Astrocyte (in vitro differentiated cells and primary cell): ENCODE measurements around the gene COMMD1.

Experiments
- CTCF ChIP-seq: IDR thresholded peaks from 2 replicates; pipeline ENCODE4 v1.5.1; 2011; ENCODE audit warnings: low read depth, mild to moderate bottlenecking, inconsistent platforms, low read length, moderate library complexity; ENCODE audit not compliant: insufficient read depth
- EZH2 ChIP-seq: IDR thresholded peaks from 2 replicates; pipeline ENCODE4 v1.6.1; 2012; ENCODE audit warnings: mild to moderate bottlenecking, low read length, inconsistent platforms; ENCODE audit not compliant: insufficient read depth

GRCh38 chr2:61910603-61911002, 5.1 kb downstream of the COMMD1 start:
- TF ChIP-seq CTCF (no peak), EZH2 (no peak)
